ENCODE measurements around the gene ABCC1. TPM values are rescaled to one million over a fixed set of nuclear protein-coding genes. Genes with fewer than 3 reads are reported as not detected.

Gene ABCC1
- total and polyA plus RNA-seq, 2 donors: 11.6 to 18.1 TPM

GRCh38 chr16:16047761-16048160, 98.3 kb downstream of the ABCC1 start:
- no peak overlapping the region for H3K4me3 ChIP-seq (ENCODE audit: low read length in 2 of 2)
- no peak for DNase-seq (ENCODE audit: low read depth in 6 of 9, low spot score in 9 of 9)
- peaks cover 75 to 83% of the 10 kb centered on the region in 2 donors for H3K36me3 ChIP-seq (ENCODE audit: control insufficient read depth in 2 of 2, insufficient read depth in 2 of 2, low read length in 1 of 2)
- no peaks in the 10 kb centered on the region for H3K9me3 ChIP-seq (ENCODE audit: control insufficient read depth in 2 of 2, insufficient read depth in 1 of 2, low read length in 1 of 2)
- no peaks in the 10 kb centered on the region for H3K27me3 ChIP-seq (ENCODE audit: control insufficient read depth in 2 of 2, insufficient read depth in 1 of 2, low read length in 1 of 2)
- no peak overlapping the region for H3K27ac ChIP-seq (ENCODE audit: low read depth in 1 of 2, low read length in 1 of 2)
- peaks cover 0 to 3% of the 10 kb centered on the region in 2 donors for H3K4me1 ChIP-seq (ENCODE audit: control insufficient read depth in 2 of 2, insufficient read depth in 2 of 2, low read length in 2 of 2)
- WGBS: 98% methylated on average over 11 of the region's 11 CpGs

GRCh38 chr16:16048904-16049582, 99.6 kb downstream of the ABCC1 start:
- no peak for DNase-seq (ENCODE audit: low read depth in 6 of 9, low spot score in 9 of 9)
- Histone ChIP-seq H3K4me1 (ENCODE audit: control insufficient read depth in 2 of 2, insufficient read depth in 2 of 2, low read length in 2 of 2) (peaks cover 0 to 3% of the 10 kb centered on the region in 2 donors), H3K36me3 (ENCODE audit: control insufficient read depth in 2 of 2, insufficient read depth in 2 of 2, low read length in 1 of 2) (peaks cover 83 to 91% of the 10 kb centered on the region in 2 donors), H3K27ac (ENCODE audit: low read depth in 1 of 2, low read length in 1 of 2) (no peak overlapping the region), H3K27me3 (ENCODE audit: control insufficient read depth in 2 of 2, insufficient read depth in 1 of 2, low read length in 1 of 2) (no peaks in the 10 kb centered on the region), H3K4me3 (ENCODE audit: low read length in 2 of 2) (no peak overlapping the region), H3K9me3 (ENCODE audit: control insufficient read depth in 2 of 2, insufficient read depth in 1 of 2, low read length in 1 of 2) (no peaks in the 10 kb centered on the region)
- 97% methylated on average over 6 of the region's 6 CpGs for WGBS

- Histone ChIP-seq H3K27ac (ENCODE audit: low read depth in 1 of 2, low read length in 1 of 2) (no peak overlapping the region), H3K4me3 (ENCODE audit: low read length in 2 of 2) (no peak overlapping the region), H3K36me3 (ENCODE audit: control insufficient read depth in 2 of 2, insufficient read depth in 2 of 2, low read length in 1 of 2) (peaks cover 82 to 91% of the 10 kb centered on the region in 2 donors), H3K4me1 (ENCODE audit: control insufficient read depth in 2 of 2, insufficient read depth in 2 of 2, low read length in 2 of 2) (peaks cover 0 to 3% of the 10 kb centered on the region in 2 donors), H3K9me3 (ENCODE audit: control insufficient read depth in 2 of 2, insufficient read depth in 1 of 2, low read length in 1 of 2) (no peaks in the 10 kb centered on the region), H3K27me3 (ENCODE audit: control insufficient read depth in 2 of 2, insufficient read depth in 1 of 2, low read length in 1 of 2) (no peaks in the 10 kb centered on the region)
- 98% methylated on average over 6 of the region's 6 CpGs for WGBS
- DNase-seq (ENCODE audit: low read depth in 6 of 9, low spot score in 9 of 9): no peak
Measured at GRCh38 chr16:16050106-16050505, 100.7 kb downstream of the ABCC1 start.

- peaks cover 81 to 90% of the 10 kb centered on the region in 2 donors for H3K36me3 ChIP-seq (ENCODE audit: control insufficient read depth in 2 of 2, insufficient read depth in 2 of 2, low read length in 1 of 2)
- no peak overlapping the region for H3K4me3 ChIP-seq (ENCODE audit: low read length in 2 of 2)
- H3K4me1 ChIP-seq (ENCODE audit: control insufficient read depth in 2 of 2, insufficient read depth in 2 of 2, low read length in 2 of 2): no peaks in the 10 kb centered on the region
- no peaks in the 10 kb centered on the region for H3K27me3 ChIP-seq (ENCODE audit: control insufficient read depth in 2 of 2, insufficient read depth in 1 of 2, low read length in 1 of 2)
- WGBS: 98% methylated on average over 4 of the region's 4 CpGs
- no peak overlapping the region for H3K27ac ChIP-seq (ENCODE audit: low read depth in 1 of 2, low read length in 1 of 2)
- no peaks in the 10 kb centered on the region for H3K9me3 ChIP-seq (ENCODE audit: control insufficient read depth in 2 of 2, insufficient read depth in 1 of 2, low read length in 1 of 2)
- DNase-seq (ENCODE audit: low read depth in 6 of 9, low spot score in 9 of 9): no peak
Measured at GRCh38 chr16:16051132-16051531, 101.7 kb downstream of the ABCC1 start.

GRCh38 chr16:16052916-16053315, 103.5 kb downstream of the ABCC1 start:
- no peaks in the 10 kb centered on the region for H3K4me1 ChIP-seq (ENCODE audit: control insufficient read depth in 2 of 2, insufficient read depth in 2 of 2, low read length in 2 of 2)
- no peak overlapping the region for H3K4me3 ChIP-seq (ENCODE audit: low read length in 2 of 2)
- DNase-seq (ENCODE audit: low read depth in 6 of 9, low spot score in 9 of 9): no peak
- no peaks in the 10 kb centered on the region for H3K9me3 ChIP-seq (ENCODE audit: control insufficient read depth in 2 of 2, insufficient read depth in 1 of 2, low read length in 1 of 2)
- no peaks in the 10 kb centered on the region for H3K27me3 ChIP-seq (ENCODE audit: control insufficient read depth in 2 of 2, insufficient read depth in 1 of 2, low read length in 1 of 2)
- H3K36me3 ChIP-seq (ENCODE audit: control insufficient read depth in 2 of 2, insufficient read depth in 2 of 2, low read length in 1 of 2): peaks cover 71 to 86% of the 10 kb centered on the region in 2 donors
- 99% methylated on average over 3 of the region's 3 CpGs for WGBS
- no peak overlapping the region for H3K27ac ChIP-seq (ENCODE audit: low read depth in 1 of 2, low read length in 1 of 2)

GRCh38 chr16:16057102-16057501, 107.7 kb downstream of the ABCC1 start:
- WGBS: 95% methylated on average over 6 of the region's 6 CpGs
- H3K9me3 ChIP-seq (ENCODE audit: control insufficient read depth in 2 of 2, insufficient read depth in 1 of 2, low read length in 1 of 2): no peaks in the 10 kb centered on the region
- no peak overlapping the region for H3K27ac ChIP-seq (ENCODE audit: low read depth in 1 of 2, low read length in 1 of 2)
- H3K4me3 ChIP-seq (ENCODE audit: low read length in 2 of 2): no peak overlapping the region
- peaks cover 0 to 20% of the 10 kb centered on the region in 2 donors for H3K4me1 ChIP-seq (ENCODE audit: control insufficient read depth in 2 of 2, insufficient read depth in 2 of 2, low read length in 2 of 2)
- no peak for DNase-seq (ENCODE audit: low read depth in 6 of 9, low spot score in 9 of 9)
- no peaks in the 10 kb centered on the region for H3K27me3 ChIP-seq (ENCODE audit: control insufficient read depth in 2 of 2, insufficient read depth in 1 of 2, low read length in 1 of 2)
- H3K36me3 ChIP-seq (ENCODE audit: control insufficient read depth in 2 of 2, insufficient read depth in 2 of 2, low read length in 1 of 2): peaks cover 52 to 75% of the 10 kb centered on the region in 2 donors

GRCh38 chr16:16059160-16059559, 109.7 kb downstream of the ABCC1 start:
- WGBS: 97% methylated on average over 8 of the region's 8 CpGs
- Histone ChIP-seq H3K36me3 (ENCODE audit: control insufficient read depth in 2 of 2, insufficient read depth in 2 of 2, low read length in 1 of 2) (peaks cover 40 to 67% of the 10 kb centered on the region in 2 donors), H3K27ac (ENCODE audit: low read depth in 1 of 2, low read length in 1 of 2) (peak overlapping the region in 1 of 2 donors; percentile 69)

GRCh38 chr16:16059895-16060590, 110.6 kb downstream of the ABCC1 start:
- no peak overlapping the region for H3K4me3 ChIP-seq (ENCODE audit: low read length in 2 of 2)
- no peaks in the 10 kb centered on the region for H3K27me3 ChIP-seq (ENCODE audit: control insufficient read depth in 2 of 2, insufficient read depth in 1 of 2, low read length in 1 of 2)
- no peaks in the 10 kb centered on the region for H3K9me3 ChIP-seq (ENCODE audit: control insufficient read depth in 2 of 2, insufficient read depth in 1 of 2, low read length in 1 of 2)
- peaks cover 38 to 62% of the 10 kb centered on the region in 2 donors for H3K36me3 ChIP-seq (ENCODE audit: control insufficient read depth in 2 of 2, insufficient read depth in 2 of 2, low read length in 1 of 2)
- peak overlapping the region in 1 of 2 donors; percentile 17 for H3K27ac ChIP-seq (ENCODE audit: low read depth in 1 of 2, low read length in 1 of 2)
- peaks cover 0 to 26% of the 10 kb centered on the region in 2 donors for H3K4me1 ChIP-seq (ENCODE audit: control insufficient read depth in 2 of 2, insufficient read depth in 2 of 2, low read length in 2 of 2)
- no peak for DNase-seq (ENCODE audit: low read depth in 6 of 9, low spot score in 9 of 9)
- 93% methylated on average over 11 of the region's 11 CpGs for WGBS

More at GRCh38 chr16:16059160-16059559, 109.7 kb downstream of the ABCC1 start:
- Histone ChIP-seq H3K4me3 (ENCODE audit: low read length in 2 of 2) (no peak overlapping the region), H3K4me1 (ENCODE audit: control insufficient read depth in 2 of 2, insufficient read depth in 2 of 2, low read length in 2 of 2) (peaks cover 0 to 26% of the 10 kb centered on the region in 2 donors), H3K27me3 (ENCODE audit: control insufficient read depth in 2 of 2, insufficient read depth in 1 of 2, low read length in 1 of 2) (no peaks in the 10 kb centered on the region), H3K9me3 (ENCODE audit: control insufficient read depth in 2 of 2, insufficient read depth in 1 of 2, low read length in 1 of 2) (no peaks in the 10 kb centered on the region)
- DNase-seq (ENCODE audit: low read depth in 6 of 9, low spot score in 9 of 9): no peak
